Testis (tissue), 2 donors: ENCODE data around the gene HS2ST1.

Experiments
- POLR2A ChIP-seq: fragments of 450-650 bp; IDR thresholded peaks from one replicate; pipeline ENCODE4 v1.6.1; 2017; ENCODE audit warnings: antibody characterized with exemption, mild to moderate bottlenecking, moderate library complexity
- TF ChIP-seq, protein P1 (sequence below), 3 experiments: fragments of 450-650 bp in 2 of 3; fragments of 200-600 bp in 1 of 3; sonication (generic) in 1 of 3; IDR thresholded peaks; one replicate each; pipeline ENCODE4 v1.5.1; 2016 to 2019; ENCODE audit warnings: antibody characterized with exemption in 3 of 3, mild to moderate bottlenecking in 2 of 3, moderate library complexity in 1 of 3

DNA sequence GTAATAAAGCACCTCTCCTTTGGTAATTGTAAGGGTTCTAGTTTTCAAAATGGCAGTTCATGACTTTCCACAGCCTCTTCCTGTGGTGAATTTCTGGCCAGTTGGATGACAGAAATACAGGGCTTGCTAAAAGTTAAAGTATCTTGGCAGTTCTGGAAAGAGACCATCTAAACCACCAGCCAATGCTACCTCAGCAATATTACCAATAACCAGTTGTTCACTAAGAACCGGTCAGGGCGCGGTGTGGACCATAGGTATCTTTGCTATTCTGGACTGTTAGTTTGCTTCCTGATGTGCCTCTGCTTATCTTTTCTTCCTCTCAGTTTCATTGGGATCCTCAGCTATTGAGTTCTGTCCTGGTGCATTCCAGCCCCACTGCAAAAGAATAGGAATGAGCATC is 124.7 kb downstream of the HS2ST1 start:
- TF ChIP-seq, protein P1, sequence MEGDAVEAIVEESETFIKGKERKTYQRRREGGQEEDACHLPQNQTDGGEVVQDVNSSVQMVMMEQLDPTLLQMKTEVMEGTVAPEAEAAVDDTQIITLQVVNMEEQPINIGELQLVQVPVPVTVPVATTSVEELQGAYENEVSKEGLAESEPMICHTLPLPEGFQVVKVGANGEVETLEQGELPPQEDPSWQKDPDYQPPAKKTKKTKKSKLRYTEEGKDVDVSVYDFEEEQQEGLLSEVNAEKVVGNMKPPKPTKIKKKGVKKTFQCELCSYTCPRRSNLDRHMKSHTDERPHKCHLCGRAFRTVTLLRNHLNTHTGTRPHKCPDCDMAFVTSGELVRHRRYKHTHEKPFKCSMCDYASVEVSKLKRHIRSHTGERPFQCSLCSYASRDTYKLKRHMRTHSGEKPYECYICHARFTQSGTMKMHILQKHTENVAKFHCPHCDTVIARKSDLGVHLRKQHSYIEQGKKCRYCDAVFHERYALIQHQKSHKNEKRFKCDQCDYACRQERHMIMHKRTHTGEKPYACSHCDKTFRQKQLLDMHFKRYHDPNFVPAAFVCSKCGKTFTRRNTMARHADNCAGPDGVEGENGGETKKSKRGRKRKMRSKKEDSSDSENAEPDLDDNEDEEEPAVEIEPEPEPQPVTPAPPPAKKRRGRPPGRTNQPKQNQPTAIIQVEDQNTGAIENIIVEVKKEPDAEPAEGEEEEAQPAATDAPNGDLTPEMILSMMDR (IDR thresholded peaks at IDR 0.05): no peak
- TF ChIP-seq POLR2A: no peak
